Superior temporal gyrus (tissue), 1 donor: ENCODE measurements around the gene OR5H6.
"Not testable (repeated sequence)": the region's sequence is repeated elsewhere in the genome, so short reads cannot be mapped to it uniquely, and the experiment has no call there.

Experiments used
- DNase-seq: peaks from one replicate; pipeline ENCODE4 v3.0.0-alpha.2; 2016; ENCODE audit errors: extremely low spot score

Gene OR5H6

GRCh38 chr3:98263944-98264343, at the start of gene OR5H6:
Gene OR5H6 (plus strand): TSS chr3:98264244. CDS start chr3:98264333, 89 bp downstream.
- DNase-seq, result no peak

- DNase-seq, result no peak
Measured at GRCh38 chr3:98215051-98215450, 49.0 kb upstream of the OR5H6 start.

- DNase-seq, result no peak
Measured at GRCh38 chr3:98223907-98224672, 40.0 kb upstream of the OR5H6 start.

GRCh38 chr3:98232489-98232888, 31.6 kb upstream of the OR5H6 start:
- DNase-seq, result no peak

GRCh38 chr3:98233468-98233867, 30.6 kb upstream of the OR5H6 start:
- DNase-seq, result no peak

GRCh38 chr3:98240131-98240530, 23.9 kb upstream of the OR5H6 start:
- DNase-seq, result no peak

GRCh38 chr3:98242155-98242554, 21.9 kb upstream of the OR5H6 start:
- no peak for DNase-seq

GRCh38 chr3:98243843-98244242, 20.2 kb upstream of the OR5H6 start:
- no peak for DNase-seq

GRCh38 chr3:98246142-98246541, 17.9 kb upstream of the OR5H6 start:
- DNase-seq, result no peak

- not testable (repeated sequence) for DNase-seq
Measured at GRCh38 chr3:98256026-98256425, 8.0 kb upstream of the OR5H6 start.

- DNase-seq, result no peak
Measured at GRCh38 chr3:98259707-98260106, 4.3 kb upstream of the OR5H6 start.

- DNase-seq, result no peak
Measured at GRCh38 chr3:98262046-98262445, 2.0 kb upstream of the OR5H6 start.

- DNase-seq, result no peak
Measured at GRCh38 chr3:98269846-98270245, 5.8 kb downstream of the OR5H6 start.

- DNase-seq, result no peak
Measured at GRCh38 chr3:98272126-98272525, 8.1 kb downstream of the OR5H6 start.

- DNase-seq, result no peak
Measured at GRCh38 chr3:98274914-98275313, 10.9 kb downstream of the OR5H6 start.

- DNase-seq, result no peak
Measured at GRCh38 chr3:98282205-98282604, 18.2 kb downstream of the OR5H6 start, which contains the start of gene OR5H2. Gene OR5H2 (plus strand): TSS chr3:98282505. CDS start chr3:98282903, 398 bp downstream.

GRCh38 chr3:98290916-98291315, 26.9 kb downstream of the OR5H6 start:
- no peak for DNase-seq

- DNase-seq, result no peak
Measured at GRCh38 chr3:98291332-98291957, 27.4 kb downstream of the OR5H6 start.
